Measurements from ENCODE around the gene ZNF208. TPM values are rescaled to one million over a fixed set of nuclear protein-coding genes. Genes with fewer than 3 reads are reported as not detected.
"Not testable (repeated sequence)": the region's sequence is repeated elsewhere in the genome, so short reads cannot be mapped to it uniquely, and the experiment has no call there.

ZNF208 gene
- 2.3 TPM for polyA plus RNA-seq (2012; ENCODE audit: insufficient read depth, insufficient read length, low read depth)

DNA sequence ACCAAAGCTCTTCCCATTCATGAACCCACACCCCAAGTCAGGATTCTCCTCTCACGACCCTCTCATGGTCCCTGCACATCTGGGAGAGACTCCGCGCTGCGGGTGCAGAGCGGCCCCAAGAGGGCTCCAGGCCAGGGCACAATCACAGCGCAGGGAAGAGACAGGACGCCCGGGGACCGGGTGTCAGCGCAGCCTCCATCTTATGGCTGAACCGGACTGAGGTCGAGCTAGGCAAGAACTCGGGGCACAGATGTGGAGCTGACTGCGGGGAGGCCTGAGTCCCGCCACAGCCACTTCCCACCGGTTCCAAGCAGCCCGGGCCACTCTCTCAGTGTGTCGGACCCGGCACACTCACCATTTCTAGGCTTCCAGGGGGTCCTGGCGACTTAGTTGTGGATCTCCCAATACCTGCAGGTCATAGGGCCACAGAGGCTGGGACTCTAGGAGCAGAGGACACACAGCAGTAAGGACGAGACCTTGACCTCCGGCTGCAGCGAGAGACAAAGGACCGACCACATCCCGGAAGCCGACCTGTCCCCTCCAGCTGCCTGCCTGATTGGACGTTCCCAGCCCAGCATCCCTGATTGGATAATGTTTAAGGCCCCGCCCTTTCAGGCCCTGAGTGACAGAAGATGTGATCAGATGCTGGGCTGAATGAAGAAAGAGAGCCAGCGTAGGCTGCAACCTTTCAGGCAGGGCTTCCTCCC is at the start of gene ZNF208:
Gene ZNF208 (minus strand): TSS at position 507 of the 707 bp plus-strand sequence. CDS start 149 bp downstream, at position 358.
- DNase-seq; H3K9me3 ChIP-seq; H3K36me3 ChIP-seq; H3K4me3 ChIP-seq (ENCODE audit: low read depth, low read length); H3K4me1 ChIP-seq; H3K27me3 ChIP-seq: not testable (repeated sequence)

DNA sequence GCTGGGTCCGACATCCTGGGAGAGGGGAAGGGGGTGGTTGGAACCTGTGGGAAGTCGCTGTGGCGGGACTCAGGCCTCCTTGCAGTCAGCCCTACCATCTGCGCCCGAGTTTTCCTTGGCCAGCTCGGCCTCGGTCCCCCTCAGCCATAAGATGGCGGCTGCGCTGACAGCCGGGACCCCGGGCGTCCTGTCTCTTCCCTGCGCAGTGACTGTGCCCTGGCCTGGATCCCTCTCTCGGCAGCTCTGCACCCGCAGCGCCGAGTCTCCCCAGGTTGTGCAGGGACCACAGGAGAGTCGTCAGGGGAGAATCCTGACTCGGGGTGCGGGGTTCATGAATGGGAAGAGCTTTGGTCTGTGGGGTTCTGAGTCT is 41.9 kb upstream of the ZNF208 start:
- no peaks in the 10 kb centered on the region for H3K27me3 ChIP-seq

DNA sequence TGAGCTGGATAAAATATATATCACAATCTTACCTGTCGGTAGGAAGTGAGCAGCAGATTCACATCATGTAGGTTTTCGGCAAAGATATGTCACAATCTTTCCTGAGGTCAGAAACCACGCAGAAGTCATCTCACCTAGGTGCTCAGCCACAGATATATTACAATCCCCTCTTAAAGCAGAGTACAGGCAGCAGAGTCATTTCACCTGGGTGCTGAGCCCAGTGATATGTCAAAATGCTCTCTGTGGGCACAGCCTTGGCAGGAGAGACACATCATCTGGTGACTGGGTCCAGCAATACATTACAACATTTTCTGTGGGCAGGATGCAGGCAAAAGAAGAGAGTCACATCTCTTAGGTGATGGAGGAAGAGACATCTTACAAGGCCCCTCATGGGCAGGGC is 30.4 kb upstream of the ZNF208 start:
- DNase-seq; H3K4me3 ChIP-seq (ENCODE audit: low read depth, low read length); H3K9me3 ChIP-seq: not testable (repeated sequence)

More for the DNA sequence above, 41.9 kb upstream of the ZNF208 start:
- Histone ChIP-seq H3K9me3 (no peaks in the 10 kb centered on the region), H3K4me3 (ENCODE audit: low read depth, low read length) (no peak overlapping the region), H3K4me1 (no peaks in the 10 kb centered on the region), H3K36me3 (no peaks in the 10 kb centered on the region)
- DNase-seq = no peak
- TF ChIP-seq, protein P1, sequence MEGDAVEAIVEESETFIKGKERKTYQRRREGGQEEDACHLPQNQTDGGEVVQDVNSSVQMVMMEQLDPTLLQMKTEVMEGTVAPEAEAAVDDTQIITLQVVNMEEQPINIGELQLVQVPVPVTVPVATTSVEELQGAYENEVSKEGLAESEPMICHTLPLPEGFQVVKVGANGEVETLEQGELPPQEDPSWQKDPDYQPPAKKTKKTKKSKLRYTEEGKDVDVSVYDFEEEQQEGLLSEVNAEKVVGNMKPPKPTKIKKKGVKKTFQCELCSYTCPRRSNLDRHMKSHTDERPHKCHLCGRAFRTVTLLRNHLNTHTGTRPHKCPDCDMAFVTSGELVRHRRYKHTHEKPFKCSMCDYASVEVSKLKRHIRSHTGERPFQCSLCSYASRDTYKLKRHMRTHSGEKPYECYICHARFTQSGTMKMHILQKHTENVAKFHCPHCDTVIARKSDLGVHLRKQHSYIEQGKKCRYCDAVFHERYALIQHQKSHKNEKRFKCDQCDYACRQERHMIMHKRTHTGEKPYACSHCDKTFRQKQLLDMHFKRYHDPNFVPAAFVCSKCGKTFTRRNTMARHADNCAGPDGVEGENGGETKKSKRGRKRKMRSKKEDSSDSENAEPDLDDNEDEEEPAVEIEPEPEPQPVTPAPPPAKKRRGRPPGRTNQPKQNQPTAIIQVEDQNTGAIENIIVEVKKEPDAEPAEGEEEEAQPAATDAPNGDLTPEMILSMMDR (IDR thresholded peaks at IDR 0.05; ENCODE audit: low read depth, low read length) = no peak

DNA sequence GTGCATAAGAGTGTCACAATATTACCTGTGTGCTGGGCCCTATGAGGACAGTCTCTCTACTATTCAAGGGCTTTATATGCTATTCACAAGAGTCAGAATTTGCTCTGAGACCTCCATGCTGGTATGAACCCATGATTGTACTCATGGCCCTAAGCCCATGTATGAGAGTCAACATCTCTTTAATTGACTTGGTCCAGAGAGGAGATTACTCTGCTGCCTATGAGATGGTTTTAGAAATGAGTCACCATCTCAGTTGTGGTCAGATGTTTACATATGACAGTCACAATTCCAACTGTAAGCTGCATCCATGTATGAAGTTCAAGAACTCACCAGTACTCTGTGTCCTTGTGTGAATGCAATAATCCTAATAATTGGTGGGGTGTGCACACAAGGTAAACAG is 19.9 kb upstream of the ZNF208 start:
- no peaks in the 10 kb centered on the region for H3K4me1 ChIP-seq
- H3K4me3 ChIP-seq (ENCODE audit: low read depth, low read length) = no peak overlapping the region
- H3K27me3 ChIP-seq = no peaks in the 10 kb centered on the region
- H3K9me3 ChIP-seq = no peaks in the 10 kb centered on the region; the same call in 1 of the 2 replicates
- DNase-seq = no peak
- TF ChIP-seq, protein P1 (IDR thresholded peaks at IDR 0.05; ENCODE audit: low read depth, low read length) = no peak
- no peaks in the 10 kb centered on the region for H3K36me3 ChIP-seq

More for the DNA sequence above, 30.4 kb upstream of the ZNF208 start:
- H3K36me3 ChIP-seq, H3K4me1 ChIP-seq, H3K27me3 ChIP-seq: not testable (repeated sequence)

DNA sequence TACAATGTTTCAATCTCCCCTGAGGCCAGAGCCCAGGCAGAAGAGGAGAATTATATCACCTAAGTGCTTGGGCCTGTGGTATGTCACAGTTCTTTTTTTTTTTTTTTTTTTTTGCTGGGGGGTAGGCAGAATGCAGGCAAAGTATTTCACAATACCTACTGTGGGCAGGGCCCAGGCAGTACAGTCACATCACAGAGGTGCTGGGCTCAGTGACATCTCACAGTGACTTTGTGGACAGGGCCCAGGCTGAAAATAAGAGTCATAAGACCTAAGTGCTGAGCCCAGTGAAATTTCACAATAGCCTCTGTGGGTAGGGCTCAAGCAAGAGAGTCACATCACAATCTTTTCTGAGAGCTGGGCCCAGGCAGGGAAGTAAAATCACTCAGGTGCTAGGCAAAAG is 15.9 kb upstream of the ZNF208 start:
- Histone ChIP-seq H3K36me3 (no peaks in the 10 kb centered on the region), H3K4me1 (no peaks in the 10 kb centered on the region), H3K4me3 (ENCODE audit: low read depth, low read length) (no peak overlapping the region), H3K27me3 (no peaks in the 10 kb centered on the region), H3K9me3 (no peaks in the 10 kb centered on the region; the same call in 1 of the 2 replicates)
- DNase-seq = no peak
- TF ChIP-seq, protein P1 (IDR thresholded peaks at IDR 0.05; ENCODE audit: low read depth, low read length) = no peak

DNA sequence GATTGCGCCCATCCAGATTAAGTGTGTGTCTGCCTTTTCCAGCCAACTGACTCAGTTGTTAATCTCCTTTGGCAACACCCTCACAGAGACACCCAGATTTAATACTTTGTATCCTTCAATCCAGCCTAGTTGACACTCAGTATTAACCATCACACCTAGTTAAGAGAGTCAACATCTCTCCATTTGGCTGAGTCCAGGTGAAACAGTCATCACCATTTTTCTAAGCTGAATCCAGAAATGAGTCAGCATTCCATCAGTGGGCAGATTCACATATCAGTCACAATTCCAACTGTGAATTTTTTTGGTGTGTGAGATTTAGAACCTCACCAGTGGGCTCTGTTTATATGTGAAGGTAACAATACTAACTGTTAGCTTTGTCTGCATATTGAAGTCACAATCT is 14.8 kb upstream of the ZNF208 start:
- DNase-seq; H3K9me3 ChIP-seq; H3K36me3 ChIP-seq; H3K4me3 ChIP-seq (ENCODE audit: low read depth, low read length); H3K4me1 ChIP-seq; H3K27me3 ChIP-seq: not testable (repeated sequence)

DNA sequence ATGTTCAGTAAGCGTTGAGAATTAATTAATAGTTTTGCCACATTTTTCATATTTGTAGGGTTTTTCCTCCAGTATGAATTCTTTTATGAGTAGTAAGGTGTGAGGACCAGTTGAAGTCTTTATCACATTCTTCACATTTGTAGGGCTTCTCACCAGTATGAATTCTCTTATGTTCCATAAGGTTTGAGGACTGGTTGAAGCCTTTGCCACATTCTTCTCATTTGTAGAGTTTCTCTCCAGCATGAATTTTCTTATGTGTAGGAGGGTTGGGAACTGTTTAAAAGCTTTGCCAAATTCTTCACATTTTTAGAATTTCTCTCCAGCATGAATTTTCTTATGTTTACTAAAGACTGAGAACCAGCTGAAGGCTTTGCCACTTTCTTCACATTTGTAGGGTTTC is 40.3 kb downstream of the ZNF208 start:
- TF ChIP-seq, protein P1 (IDR thresholded peaks at IDR 0.05; ENCODE audit: low read depth, low read length) = no peak
- DNase-seq = no peak
- Histone ChIP-seq H3K27me3 (no peaks in the 10 kb centered on the region), H3K9me3 (no peaks in the 10 kb centered on the region), H3K4me1 (no peaks in the 10 kb centered on the region), H3K4me3 (ENCODE audit: low read depth, low read length) (no peak overlapping the region), H3K36me3 (no peaks in the 10 kb centered on the region)
